Loucy (cell line): ENCODE data around the gene EDIL3.

Source experiments
- H2AFZ ChIP-seq: fragments of 200-600 bp; sonication (generic); 2 replicates; pipeline ENCODE4 v1.6.0; 2016; ENCODE audit warnings: antibody characterized with exemption, mild to moderate bottlenecking, low read length, moderate library complexity
- H3F3A ChIP-seq: fragments of 200-600 bp; 2 replicates; pipeline ENCODE4 v1.6.0; 2016; ENCODE audit warnings: antibody characterized with exemption, low read depth, mild to moderate bottlenecking
- H3K27me3 ChIP-seq: fragments of 200-600 bp; sonication (generic); 2 replicates; pipeline ENCODE4 v1.6.1; 2014; ENCODE audit warnings: low read length, mild to moderate bottlenecking; ENCODE audit not compliant: insufficient read depth, poor library complexity, severe bottlenecking
- H3K36me3 ChIP-seq: fragments of 200-600 bp; sonication (generic); 2 replicates; pipeline ENCODE4 v1.6.1; 2016; ENCODE audit warnings: low read length; ENCODE audit not compliant: insufficient read depth
- H3K4me1 ChIP-seq: fragments of 200-600 bp; sonication (generic); 2 replicates; pipeline ENCODE4 v1.5.1; 2014; ENCODE audit warnings: low read length, mild to moderate bottlenecking; ENCODE audit not compliant: insufficient read depth, poor library complexity, severe bottlenecking
- H3K4me2 ChIP-seq: fragments of 200-600 bp; sonication (generic); 2 replicates; pipeline ENCODE4 v1.6.0; 2014; ENCODE audit warnings: antibody characterized with exemption, low read length, low read depth, mild to moderate bottlenecking; ENCODE audit not compliant: poor library complexity, severe bottlenecking
- H3K4me3 ChIP-seq: fragments of 200-600 bp; sonication (generic); 2 replicates; pipeline ENCODE4 v1.5.1; 2014; ENCODE audit warnings: low read length, mild to moderate bottlenecking, mixed read lengths; ENCODE audit not compliant: poor library complexity, severe bottlenecking
- H3K79me2 ChIP-seq: fragments of 200-600 bp; sonication (generic); 2 replicates; pipeline ENCODE4 v1.6.1; 2014; ENCODE audit warnings: low read length; ENCODE audit not compliant: insufficient read depth
- H3K9ac ChIP-seq: fragments of 200-600 bp; sonication (generic); 2 replicates; pipeline ENCODE4 v1.6.0; 2014; ENCODE audit warnings: mild to moderate bottlenecking, low read depth, low read length, moderate library complexity; ENCODE audit not compliant: poor library complexity, severe bottlenecking
- H3K9me2 ChIP-seq: fragments of 200-600 bp; sonication (generic); replicated peaks from 2 replicates; pipeline ENCODE4 v1.6.1; 2016; ENCODE audit warnings: low read depth, low read length, mixed read lengths
- H3K9me3 ChIP-seq: fragments of 200-600 bp; sonication (generic); 2 replicates; pipeline ENCODE4 v1.6.1; 2014; ENCODE audit warnings: mild to moderate bottlenecking, antibody characterized with exemption, low read length, low read depth; ENCODE audit not compliant: insufficient read depth
- H4K20me1 ChIP-seq: fragments of 200-600 bp; sonication (generic); 2 replicates; pipeline ENCODE4 v1.6.0; 2014; ENCODE audit warnings: antibody characterized with exemption, low read length, mild to moderate bottlenecking; ENCODE audit not compliant: insufficient read depth, poor library complexity, severe bottlenecking
- CTCF ChIP-seq: fragments of 200-600 bp; sonication (generic); conservative IDR thresholded peaks from 2 replicates; pipeline ENCODE4 v1.5.1; 2014; ENCODE audit warnings: mild to moderate bottlenecking, antibody characterized with exemption, low read length
- EZH2phosphoT487 ChIP-seq: fragments of 200-600 bp; IDR thresholded peaks from 2 replicates; pipeline ENCODE4 v1.6.1; 2018; ENCODE audit warnings: antibody characterized with exemption, mild to moderate bottlenecking, moderate library complexity, borderline replicate concordance

Gene EDIL3

GRCh38 chr5:84249918-84250630 is 134.6 kb downstream of the EDIL3 start:
- no peaks in the 10 kb centered on the region for H3F3A ChIP-seq
- H3K4me1 ChIP-seq: no peaks in the 10 kb centered on the region
- no peaks in the 10 kb centered on the region for H3K9me3 ChIP-seq
- no peak overlapping the region for H3K4me2 ChIP-seq
- no peaks in the 10 kb centered on the region for H3K79me2 ChIP-seq
- no peak overlapping the region for H3K9ac ChIP-seq
- H3K4me3 ChIP-seq: no peak overlapping the region
- no peaks in the 10 kb centered on the region for H4K20me1 ChIP-seq
- H3K9me2 ChIP-seq: no peaks in the 10 kb centered on the region
- H3K36me3 ChIP-seq: no peaks in the 10 kb centered on the region
- no peak overlapping the region for H2AFZ ChIP-seq
- TF ChIP-seq CTCF: no peak
- no peak for TF ChIP-seq EZH2phosphoT487
- no peaks in the 10 kb centered on the region for H3K27me3 ChIP-seq

GRCh38 chr5:84248013-84248412 is 136.7 kb downstream of the EDIL3 start:
- Histone ChIP-seq H3K9me3 (no peaks in the 10 kb centered on the region), H3F3A (no peaks in the 10 kb centered on the region), H3K4me1 (no peaks in the 10 kb centered on the region), H3K27me3 (no peaks in the 10 kb centered on the region), H3K4me3 (no peak overlapping the region), H2AFZ (no peak overlapping the region), H3K4me2 (no peak overlapping the region), H3K9ac (no peak overlapping the region), H3K79me2 (no peaks in the 10 kb centered on the region), H3K9me2 (no peaks in the 10 kb centered on the region), H3K36me3 (no peaks in the 10 kb centered on the region), H4K20me1 (no peaks in the 10 kb centered on the region)
- TF ChIP-seq CTCF (no peak), EZH2phosphoT487 (no peak)

- no peaks in the 10 kb centered on the region for H3K9me3 ChIP-seq
- no peaks in the 10 kb centered on the region for H3K36me3 ChIP-seq
- H3K4me3 ChIP-seq: no peak overlapping the region
- H3K4me1 ChIP-seq: no peaks in the 10 kb centered on the region
- no peak overlapping the region for H2AFZ ChIP-seq
- H3K27me3 ChIP-seq: no peaks in the 10 kb centered on the region
- no peaks in the 10 kb centered on the region for H3K9me2 ChIP-seq
- no peak overlapping the region for H3K9ac ChIP-seq
- H4K20me1 ChIP-seq: no peaks in the 10 kb centered on the region
- no peak for TF ChIP-seq CTCF
- TF ChIP-seq EZH2phosphoT487: no peak
- H3K79me2 ChIP-seq: no peaks in the 10 kb centered on the region
- no peak overlapping the region for H3K4me2 ChIP-seq
- H3F3A ChIP-seq: no peaks in the 10 kb centered on the region
Observed at GRCh38 chr5:84242286-84242685, 142.4 kb downstream of the EDIL3 start.
